ENCODE measurements around the gene TRIM2. TPM values are rescaled to one million over a fixed set of nuclear protein-coding genes. Genes with fewer than 3 reads are reported as not detected.

TRIM2 gene
- total RNA-seq, 3 donors from 2014 or later = 0.34 to 0.94 (median 0.49) TPM

- no peak for ATAC-seq
- Mint-ChIP-seq H3K4me3 (no peak overlapping the region), H3K4me1 (ENCODE audit: low read depth) (no peaks in the 10 kb centered on the region), H3K9me3 (peaks cover 7% of the 10 kb centered on the region), H3K36me3 (ENCODE audit: insufficient read depth) (no peaks in the 10 kb centered on the region), H3K27me3 (ENCODE audit: low read depth) (peaks cover 4% of the 10 kb centered on the region)
- no peak for DNase-seq
Measured at GRCh38 chr4:153260553-153261300, 56.5 kb downstream of the TRIM2 start.

- Mint-ChIP-seq H3K4me1 (ENCODE audit: low read depth) (no peaks in the 10 kb centered on the region), H3K4me3 (no peak overlapping the region), H3K9me3 (peaks cover 7% of the 10 kb centered on the region), H3K36me3 (ENCODE audit: insufficient read depth) (no peaks in the 10 kb centered on the region), H3K27me3 (ENCODE audit: low read depth) (peaks cover 2% of the 10 kb centered on the region)
- ATAC-seq = no peak
- no peak for DNase-seq
Measured at GRCh38 chr4:153261461-153261860, 57.2 kb downstream of the TRIM2 start.

GRCh38 chr4:153261914-153262313, 57.7 kb downstream of the TRIM2 start:
- no peaks in the 10 kb centered on the region for H3K36me3 Mint-ChIP-seq (ENCODE audit: insufficient read depth)
- no peak overlapping the region for H3K4me3 Mint-ChIP-seq
- no peak for DNase-seq
- no peak for ATAC-seq
- peaks cover 7% of the 10 kb centered on the region for H3K9me3 Mint-ChIP-seq
- peaks cover 2% of the 10 kb centered on the region for H3K27me3 Mint-ChIP-seq (ENCODE audit: low read depth)
- H3K4me1 Mint-ChIP-seq (ENCODE audit: low read depth) = no peaks in the 10 kb centered on the region

- H3K4me1 Mint-ChIP-seq (ENCODE audit: low read depth) = peaks cover 5% of the 10 kb centered on the region
- peaks cover 7% of the 10 kb centered on the region for H3K9me3 Mint-ChIP-seq
- no peak overlapping the region for H3K4me3 Mint-ChIP-seq
- ATAC-seq = no peak
- H3K36me3 Mint-ChIP-seq (ENCODE audit: insufficient read depth) = no peaks in the 10 kb centered on the region
- DNase-seq = no peak
- peaks cover 2% of the 10 kb centered on the region for H3K27me3 Mint-ChIP-seq (ENCODE audit: low read depth)
Measured at GRCh38 chr4:153265306-153266047, 61.2 kb downstream of the TRIM2 start.

- ATAC-seq (no peak), DNase-seq (no peak)
- Mint-ChIP-seq H3K27me3 (ENCODE audit: low read depth) (no peaks in the 10 kb centered on the region), H3K36me3 (ENCODE audit: insufficient read depth) (no peaks in the 10 kb centered on the region), H3K4me1 (ENCODE audit: low read depth) (peaks cover 7% of the 10 kb centered on the region), H3K4me3 (no peak overlapping the region), H3K9me3 (peaks cover 2% of the 10 kb centered on the region)
Measured at GRCh38 chr4:153266988-153267387, 62.7 kb downstream of the TRIM2 start.

GRCh38 chr4:153267890-153268289, 63.6 kb downstream of the TRIM2 start:
- H3K36me3 Mint-ChIP-seq (ENCODE audit: insufficient read depth) = no peaks in the 10 kb centered on the region
- no peaks in the 10 kb centered on the region for H3K27me3 Mint-ChIP-seq (ENCODE audit: low read depth)
- H3K4me3 Mint-ChIP-seq = no peak overlapping the region
- ATAC-seq = no peak
- H3K9me3 Mint-ChIP-seq = no peaks in the 10 kb centered on the region
- DNase-seq = no peak
- H3K4me1 Mint-ChIP-seq (ENCODE audit: low read depth) = peaks cover 7% of the 10 kb centered on the region

GRCh38 chr4:153268295-153268694, 64.1 kb downstream of the TRIM2 start:
- H3K4me1 Mint-ChIP-seq (ENCODE audit: low read depth) = peaks cover 7% of the 10 kb centered on the region
- DNase-seq (no peak), ATAC-seq (no peak)
- H3K4me3 Mint-ChIP-seq = no peak overlapping the region
- no peaks in the 10 kb centered on the region for H3K9me3 Mint-ChIP-seq
- no peaks in the 10 kb centered on the region for H3K36me3 Mint-ChIP-seq (ENCODE audit: insufficient read depth)
- H3K27me3 Mint-ChIP-seq (ENCODE audit: low read depth) = no peaks in the 10 kb centered on the region

GRCh38 chr4:153269218-153269990, 65.2 kb downstream of the TRIM2 start:
- no peak for DNase-seq
- peaks cover 7% of the 10 kb centered on the region for H3K4me1 Mint-ChIP-seq (ENCODE audit: low read depth)
- no peaks in the 10 kb centered on the region for H3K27me3 Mint-ChIP-seq (ENCODE audit: low read depth)
- H3K4me3 Mint-ChIP-seq = no peak overlapping the region
- ATAC-seq = no peak
- H3K36me3 Mint-ChIP-seq (ENCODE audit: insufficient read depth) = no peaks in the 10 kb centered on the region
- H3K9me3 Mint-ChIP-seq = no peaks in the 10 kb centered on the region

GRCh38 chr4:153270361-153270760, 66.1 kb downstream of the TRIM2 start:
- Mint-ChIP-seq H3K9me3 (no peaks in the 10 kb centered on the region), H3K36me3 (ENCODE audit: insufficient read depth) (no peaks in the 10 kb centered on the region), H3K4me3 (no peak overlapping the region), H3K4me1 (ENCODE audit: low read depth) (peaks cover 7% of the 10 kb centered on the region), H3K27me3 (ENCODE audit: low read depth) (no peaks in the 10 kb centered on the region)
- ATAC-seq (no peak), DNase-seq (no peak)

GRCh38 chr4:153271820-153272219, 67.6 kb downstream of the TRIM2 start:
- peaks cover 7% of the 10 kb centered on the region for H3K4me1 Mint-ChIP-seq (ENCODE audit: low read depth)
- H3K9me3 Mint-ChIP-seq = no peaks in the 10 kb centered on the region
- H3K36me3 Mint-ChIP-seq (ENCODE audit: insufficient read depth) = no peaks in the 10 kb centered on the region
- ATAC-seq (no peak), DNase-seq (no peak)
- no peak overlapping the region for H3K4me3 Mint-ChIP-seq
- no peaks in the 10 kb centered on the region for H3K27me3 Mint-ChIP-seq (ENCODE audit: low read depth)

GRCh38 chr4:153273751-153274150, 69.5 kb downstream of the TRIM2 start:
- H3K36me3 Mint-ChIP-seq (ENCODE audit: insufficient read depth) = no peaks in the 10 kb centered on the region
- H3K4me3 Mint-ChIP-seq = no peak overlapping the region
- DNase-seq (no peak), ATAC-seq (no peak)
- H3K27me3 Mint-ChIP-seq (ENCODE audit: low read depth) = no peaks in the 10 kb centered on the region
- H3K9me3 Mint-ChIP-seq = no peaks in the 10 kb centered on the region
- H3K4me1 Mint-ChIP-seq (ENCODE audit: low read depth) = peaks cover 2% of the 10 kb centered on the region

GRCh38 chr4:153274967-153275366, 70.7 kb downstream of the TRIM2 start:
- no peak for DNase-seq
- Mint-ChIP-seq H3K36me3 (ENCODE audit: insufficient read depth) (no peaks in the 10 kb centered on the region), H3K4me3 (no peak overlapping the region), H3K4me1 (ENCODE audit: low read depth) (peaks cover 2% of the 10 kb centered on the region), H3K9me3 (no peaks in the 10 kb centered on the region), H3K27me3 (ENCODE audit: low read depth) (no peaks in the 10 kb centered on the region)
- no peak for ATAC-seq

GRCh38 chr4:153275380-153276276, 71.4 kb downstream of the TRIM2 start:
- Mint-ChIP-seq H3K4me3 (no peak overlapping the region), H3K27me3 (ENCODE audit: low read depth) (no peaks in the 10 kb centered on the region), H3K36me3 (ENCODE audit: insufficient read depth) (no peaks in the 10 kb centered on the region), H3K4me1 (ENCODE audit: low read depth) (peaks cover 2% of the 10 kb centered on the region), H3K9me3 (no peaks in the 10 kb centered on the region)
- ATAC-seq (no peak), DNase-seq (no peak)

- Mint-ChIP-seq H3K27me3 (ENCODE audit: low read depth) (no peaks in the 10 kb centered on the region), H3K4me3 (no peak overlapping the region), H3K4me1 (ENCODE audit: low read depth) (no peaks in the 10 kb centered on the region), H3K36me3 (ENCODE audit: insufficient read depth) (no peaks in the 10 kb centered on the region), H3K9me3 (no peaks in the 10 kb centered on the region)
- ATAC-seq (no peak), DNase-seq (no peak)
Measured at GRCh38 chr4:153276971-153277370, 72.7 kb downstream of the TRIM2 start.
